Adipocyte (in vitro differentiated cells): ENCODE results near the gene STRN.
"Not testable (repeated sequence)": the region's sequence is repeated elsewhere in the genome, so short reads cannot be mapped to it uniquely, and the experiment has no call there.

Experiments
- DNase-seq: peaks from one replicate; pipeline ENCODE4 v3.0.0-alpha.2; 2015; ENCODE audit warnings: low read depth
- H3K27me3 ChIP-seq: replicated peaks from 2 replicates; pipeline ENCODE4 v1.7.0; 2013; ENCODE audit warnings: mild to moderate bottlenecking, low read length, moderate library complexity; ENCODE audit not compliant: control insufficient read depth, insufficient read depth
- H3K36me3 ChIP-seq: 2 replicates; pipeline ENCODE4 v1.7.0; 2013; ENCODE audit warnings: low read length, mild to moderate bottlenecking, moderate library complexity; ENCODE audit not compliant: control insufficient read depth, insufficient read depth, severe bottlenecking
- H3K4me1 ChIP-seq: 2 replicates; pipeline ENCODE4 v1.7.0; 2013; ENCODE audit warnings: mild to moderate bottlenecking, low read length, moderate library complexity; ENCODE audit not compliant: control insufficient read depth, insufficient read depth
- H3K4me3 ChIP-seq: 2 replicates; pipeline ENCODE4 v1.7.0; 2013; ENCODE audit warnings: mild to moderate bottlenecking, low read length, moderate library complexity
- H3K9ac ChIP-seq: 2 replicates; pipeline ENCODE4 v1.7.0; 2013; ENCODE audit warnings: mild to moderate bottlenecking, low read length, moderate library complexity
- H3K9me3 ChIP-seq: 2 replicates; pipeline ENCODE4 v1.7.0; 2013; ENCODE audit warnings: mild to moderate bottlenecking, low read length, moderate library complexity; ENCODE audit not compliant: control insufficient read depth

STRN gene

GRCh38 chr2:36902385-36903120, 63.8 kb downstream of the STRN start:
- no peak for DNase-seq
- no peaks in the 10 kb centered on the region for H3K9me3 ChIP-seq
- H3K27me3 ChIP-seq = no peaks in the 10 kb centered on the region
- no peak overlapping the region for H3K4me3 ChIP-seq
- no peak overlapping the region for H3K9ac ChIP-seq
- peaks cover 10% of the 10 kb centered on the region for H3K36me3 ChIP-seq
- no peaks in the 10 kb centered on the region for H3K4me1 ChIP-seq

- Histone ChIP-seq H3K4me1 (peaks cover 7% of the 10 kb centered on the region), H3K4me3 (no peak overlapping the region), H3K9me3 (no peaks in the 10 kb centered on the region), H3K36me3 (peaks cover 9% of the 10 kb centered on the region), H3K27me3 (no peaks in the 10 kb centered on the region), H3K9ac (no peak overlapping the region)
- DNase-seq = no peak
These were observed 73.5 kb downstream of the STRN start for GRCh38 chr2:36892805-36893204.

GRCh38 chr2:36889795-36890194, 76.5 kb downstream of the STRN start:
- no peaks in the 10 kb centered on the region for H3K27me3 ChIP-seq
- H3K9ac ChIP-seq = no peak overlapping the region
- peak overlapping the region; percentile 72 for H3K4me3 ChIP-seq
- H3K9me3 ChIP-seq = no peaks in the 10 kb centered on the region
- H3K36me3 ChIP-seq = peaks cover 19% of the 10 kb centered on the region
- peak; percentile 92 for DNase-seq
- peaks cover 7% of the 10 kb centered on the region for H3K4me1 ChIP-seq

GRCh38 chr2:36887095-36887494, 79.2 kb downstream of the STRN start:
- DNase-seq, H3K4me3 ChIP-seq, H3K4me1 ChIP-seq, H3K9ac ChIP-seq, H3K9me3 ChIP-seq, H3K27me3 ChIP-seq: not testable (repeated sequence)
- peaks cover 27% of the 10 kb centered on the region for H3K36me3 ChIP-seq

- DNase-seq = peak; percentile 7
- peaks cover 25% of the 10 kb centered on the region for H3K36me3 ChIP-seq
- peaks cover 7% of the 10 kb centered on the region for H3K4me1 ChIP-seq
- no peaks in the 10 kb centered on the region for H3K9me3 ChIP-seq
- no peak overlapping the region for H3K9ac ChIP-seq
- H3K27me3 ChIP-seq = no peaks in the 10 kb centered on the region
- no peak overlapping the region for H3K4me3 ChIP-seq
These were observed 79.7 kb downstream of the STRN start for GRCh38 chr2:36886664-36887063.

GRCh38 chr2:36885605-36886004, 80.7 kb downstream of the STRN start:
- H3K36me3 ChIP-seq = peaks cover 28% of the 10 kb centered on the region
- no peak overlapping the region for H3K4me3 ChIP-seq
- H3K27me3 ChIP-seq = no peaks in the 10 kb centered on the region
- peaks cover 7% of the 10 kb centered on the region for H3K4me1 ChIP-seq
- no peak overlapping the region for H3K9ac ChIP-seq
- H3K9me3 ChIP-seq = no peaks in the 10 kb centered on the region
- DNase-seq = no peak

- H3K4me3 ChIP-seq = no peak overlapping the region
- no peaks in the 10 kb centered on the region for H3K4me1 ChIP-seq
- no peak overlapping the region for H3K9ac ChIP-seq
- H3K36me3 ChIP-seq = peaks cover 41% of the 10 kb centered on the region
- no peaks in the 10 kb centered on the region for H3K9me3 ChIP-seq
- H3K27me3 ChIP-seq = no peaks in the 10 kb centered on the region
- no peak for DNase-seq
These were observed 83.8 kb downstream of the STRN start for GRCh38 chr2:36882532-36882931.

- H3K36me3 ChIP-seq = peaks cover 48% of the 10 kb centered on the region
- H3K4me3 ChIP-seq = no peak overlapping the region
- no peaks in the 10 kb centered on the region for H3K4me1 ChIP-seq
- H3K9me3 ChIP-seq = no peaks in the 10 kb centered on the region
- no peaks in the 10 kb centered on the region for H3K27me3 ChIP-seq
- DNase-seq = no peak
- no peak overlapping the region for H3K9ac ChIP-seq
These were observed 84.5 kb downstream of the STRN start for GRCh38 chr2:36881816-36882215.

GRCh38 chr2:36878429-36878828, 87.9 kb downstream of the STRN start:
- Histone ChIP-seq H3K4me1 (no peaks in the 10 kb centered on the region), H3K4me3 (no peak overlapping the region), H3K36me3 (peaks cover 53% of the 10 kb centered on the region), H3K9me3 (peaks cover 5% of the 10 kb centered on the region), H3K27me3 (no peaks in the 10 kb centered on the region), H3K9ac (no peak overlapping the region)
- no peak for DNase-seq

GRCh38 chr2:36871068-36871707, 95.1 kb downstream of the STRN start:
- H3K4me1 ChIP-seq = no peaks in the 10 kb centered on the region
- H3K9ac ChIP-seq = no peak overlapping the region
- H3K27me3 ChIP-seq = no peaks in the 10 kb centered on the region
- peaks cover 56% of the 10 kb centered on the region for H3K36me3 ChIP-seq
- no peak overlapping the region for H3K4me3 ChIP-seq
- DNase-seq = no peak
- H3K9me3 ChIP-seq = peaks cover 5% of the 10 kb centered on the region

GRCh38 chr2:36869606-36870005, 96.7 kb downstream of the STRN start:
- H3K9me3 ChIP-seq = peaks cover 5% of the 10 kb centered on the region
- DNase-seq = no peak
- no peaks in the 10 kb centered on the region for H3K27me3 ChIP-seq
- H3K4me1 ChIP-seq = no peaks in the 10 kb centered on the region
- no peak overlapping the region for H3K4me3 ChIP-seq
- no peak overlapping the region for H3K9ac ChIP-seq
- H3K36me3 ChIP-seq = peaks cover 46% of the 10 kb centered on the region
